Non-pigmented ciliary epithelial cell (primary cell): ENCODE results near the gene ACOT8.
"Not testable (repeated sequence)": the region's sequence is repeated elsewhere in the genome, so short reads cannot be mapped to it uniquely, and the experiment has no call there.

ENCODE experiments used
- DNase-seq: peaks from one replicate; pipeline ENCODE4 v3.0.0-alpha.2; 2010; ENCODE audit warnings: low read depth

ACOT8 gene

GRCh38 chr20:45827030-45827652 lies 30.1 kb downstream of the ACOT8 start, which contains the start of gene TNNC2:
TSS of gene TNNC2 (minus strand) at chr20:45827312. CDS start at chr20:45827248, 64 bp downstream.
- no peak for DNase-seq

DNA sequence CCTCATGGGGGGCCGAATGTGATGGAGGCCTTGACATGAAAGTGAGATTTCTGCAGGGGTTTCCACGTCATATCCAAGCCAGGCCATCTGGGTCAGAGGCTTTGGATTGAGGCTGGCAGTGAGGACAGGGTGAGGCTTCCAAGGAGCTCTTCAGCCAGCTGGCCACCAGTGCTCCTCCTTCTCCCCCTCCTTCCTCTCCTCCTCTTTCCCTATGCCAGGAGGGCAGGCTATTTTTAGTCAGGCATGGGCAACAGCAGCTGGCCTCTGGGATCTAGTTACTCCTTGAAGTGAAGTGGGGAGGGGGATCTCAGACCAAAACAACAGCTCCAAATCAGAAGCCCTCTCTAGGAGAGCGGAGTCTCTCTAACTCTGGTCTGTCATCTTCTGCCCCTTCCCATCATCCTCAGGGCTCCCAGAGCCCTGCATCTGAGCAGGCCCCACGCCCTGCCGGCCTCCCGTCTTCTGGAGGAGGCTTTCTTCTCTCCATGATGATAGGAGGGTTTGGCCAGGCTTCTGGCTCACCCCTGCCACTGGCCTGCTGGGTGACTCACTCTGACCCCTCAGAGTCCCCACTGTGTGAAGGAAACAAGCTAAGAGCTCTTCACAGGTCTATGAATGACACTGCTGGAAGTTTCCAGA lies 30.7 kb downstream of the ACOT8 start:
- no peak for DNase-seq

GRCh38 chr20:45823949-45824835 lies 33.0 kb downstream of the ACOT8 start:
- DNase-seq = no peak

GRCh38 chr20:45822857-45823256 lies 34.3 kb downstream of the ACOT8 start:
- no peak for DNase-seq

DNA sequence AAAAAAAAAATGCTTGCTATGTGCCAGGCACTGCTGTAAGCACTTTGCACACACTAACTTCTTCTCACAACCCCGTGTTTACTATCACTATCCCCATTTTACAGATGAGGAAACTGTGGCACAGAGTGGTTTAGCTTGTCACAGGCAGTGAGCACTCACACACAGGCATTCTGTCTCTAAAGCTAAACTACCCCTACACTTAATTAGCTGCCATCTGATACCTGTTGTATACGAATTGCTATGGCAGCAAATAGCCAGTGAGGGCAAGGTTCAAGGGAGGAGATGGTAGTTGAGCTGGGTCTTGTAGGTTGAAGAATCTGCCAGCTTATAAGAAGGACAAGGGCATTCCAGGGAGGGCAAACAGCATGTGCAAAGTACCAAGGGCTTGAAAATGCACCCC lies 35.2 kb downstream of the ACOT8 start:
- DNase-seq = no peak

GRCh38 chr20:45819466-45819865 lies 37.7 kb downstream of the ACOT8 start:
- no peak for DNase-seq

- no peak for DNase-seq
These were observed 39.0 kb downstream of the ACOT8 start for GRCh38 chr20:45818239-45818638.

GRCh38 chr20:45817376-45818194 lies 39.6 kb downstream of the ACOT8 start:
- peak; percentile 87 for DNase-seq

GRCh38 chr20:45816951-45817350 lies 40.2 kb downstream of the ACOT8 start:
- no peak for DNase-seq

DNA sequence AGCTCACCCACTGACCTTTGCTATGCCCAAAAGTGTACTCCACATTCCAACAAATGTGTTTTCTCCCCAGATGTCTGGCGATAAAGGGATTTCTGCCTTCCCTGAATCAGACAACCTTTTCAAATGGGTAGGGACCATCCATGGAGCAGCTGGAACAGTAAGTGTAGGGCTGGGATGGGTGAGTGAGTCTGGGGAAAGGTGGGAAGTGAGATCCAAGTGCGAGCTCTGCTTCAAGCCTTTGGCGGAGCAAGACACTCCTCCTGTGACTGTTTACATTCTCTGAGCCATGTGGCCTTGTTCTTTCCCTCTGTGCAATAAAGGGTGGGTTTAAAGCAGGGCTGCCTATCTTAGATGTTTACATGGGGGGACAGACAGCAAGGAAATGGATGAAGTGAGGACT lies 42.9 kb downstream of the ACOT8 start:
- DNase-seq = no peak

DNA sequence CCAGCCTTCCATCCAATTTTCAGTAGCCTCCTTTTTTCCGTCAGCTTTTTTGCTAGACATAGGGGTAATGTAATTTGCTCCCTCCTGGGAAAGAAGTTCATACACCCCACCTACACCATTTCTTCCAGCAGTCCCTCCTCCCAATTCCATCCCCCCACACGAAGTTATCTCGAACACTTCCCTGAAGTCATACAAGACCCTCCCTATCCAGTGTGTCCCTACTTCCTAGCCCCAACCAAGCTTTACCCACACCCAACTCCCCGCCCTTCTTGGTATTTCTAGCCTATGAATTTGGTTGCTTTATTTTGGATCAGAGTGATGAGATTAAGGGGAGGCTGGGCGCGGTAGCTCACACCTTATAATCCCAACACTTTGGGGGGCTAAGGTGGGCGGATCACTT lies 43.7 kb downstream of the ACOT8 start:
- no peak for DNase-seq

GRCh38 chr20:45813006-45813340 lies 44.2 kb downstream of the ACOT8 start:
- DNase-seq = no peak

- peak; percentile 99 for DNase-seq
These were observed 44.8 kb downstream of the ACOT8 start, which contains the start of gene UBE2C for GRCh38 chr20:45812157-45813005. TSS of gene UBE2C (plus strand) at chr20:45812644. CDS start at chr20:45812696, 52 bp downstream.

GRCh38 chr20:45810191-45810970 lies 46.8 kb downstream of the ACOT8 start:
- no peak for DNase-seq

DNA sequence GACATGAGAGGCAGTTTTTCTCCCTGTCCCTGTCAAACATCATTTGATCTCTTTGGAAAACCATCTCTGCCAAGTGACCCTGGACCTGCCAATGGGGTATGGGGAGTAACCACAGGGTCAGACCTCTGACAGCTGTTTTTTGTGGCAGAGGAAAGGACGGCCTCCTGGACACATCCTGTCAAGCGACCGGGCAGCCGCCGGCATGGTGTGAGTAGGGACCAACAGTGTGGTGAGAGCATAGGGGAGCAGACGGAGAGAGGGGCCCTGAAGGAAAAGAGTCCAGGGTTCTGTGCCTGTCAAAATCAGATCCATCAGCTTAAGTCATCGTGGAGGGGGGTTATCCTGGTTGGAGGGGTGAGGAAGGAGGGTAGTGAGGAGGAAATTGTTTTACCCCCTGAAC lies 55.3 kb downstream of the ACOT8 start:
- DNase-seq = no peak

GRCh38 chr20:45798935-45799642 lies 58.1 kb downstream of the ACOT8 start:
- DNase-seq = no peak

GRCh38 chr20:45797955-45798354 lies 59.2 kb downstream of the ACOT8 start:
- DNase-seq = not testable (repeated sequence)

DNA sequence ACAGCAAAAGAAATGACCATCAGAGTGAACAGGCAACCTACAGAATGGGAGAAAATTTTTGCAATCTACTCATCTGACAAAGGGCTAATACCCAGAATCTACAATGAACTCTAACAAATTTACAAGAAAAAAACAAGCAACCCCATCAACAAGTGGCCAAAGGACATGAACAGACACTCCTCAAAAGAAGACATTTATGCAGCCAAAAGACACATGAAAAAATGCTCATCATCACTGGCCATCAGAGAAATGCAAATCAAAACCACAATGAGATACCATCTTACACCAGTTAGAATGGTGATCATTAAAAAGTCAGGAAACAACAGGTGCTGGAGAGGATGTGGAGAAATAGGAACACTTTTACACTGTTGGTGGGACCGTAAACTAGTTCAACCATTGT lies 59.7 kb downstream of the ACOT8 start:
- DNase-seq = not testable (repeated sequence)

DNA sequence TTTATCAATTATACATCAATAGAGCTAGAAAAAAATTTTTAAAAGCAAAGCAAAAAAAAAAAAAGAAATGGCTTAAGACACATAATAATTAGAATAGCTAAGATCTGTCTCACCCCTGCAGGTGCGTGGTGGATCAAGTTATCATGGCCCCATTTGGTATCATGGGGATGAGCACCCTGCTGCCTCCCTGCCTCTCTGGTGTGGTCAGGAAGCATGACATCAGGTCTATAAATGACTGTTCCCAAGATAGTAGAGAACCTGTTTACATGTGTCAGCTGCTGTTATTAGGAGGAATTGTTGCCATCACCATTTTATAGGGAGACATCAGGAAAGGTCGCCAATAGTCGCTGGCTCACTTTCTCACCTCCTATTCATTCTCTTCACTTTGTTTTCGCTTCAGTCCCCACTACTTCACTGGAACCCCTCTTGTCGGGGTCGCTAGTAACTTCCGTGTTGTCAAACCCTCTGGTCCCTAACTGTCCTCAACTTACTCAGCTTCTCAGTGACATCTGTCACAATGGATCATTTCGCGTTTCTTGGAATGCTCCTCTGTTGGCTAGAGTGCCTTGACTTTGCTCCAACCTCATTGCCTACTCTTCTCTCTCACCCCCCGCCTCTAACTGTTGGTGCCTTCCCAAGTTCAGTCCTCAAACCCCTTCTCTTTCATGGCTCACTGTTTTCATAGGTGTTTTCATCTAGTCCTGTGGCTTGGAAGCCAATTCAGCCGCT lies 60.7 kb downstream of the ACOT8 start:
- no peak for DNase-seq
